SK-N-SH (cell line): Measurements from ENCODE around the gene ZNF23. TPM values are rescaled to one million over a fixed set of nuclear protein-coding genes. Genes with fewer than 3 reads are reported as not detected.

ENCODE experiments used
- CTCF ChIA-PET: fragments of 300-600, 350-600 bp; formaldehyde crosslinking; extraction: SDS; loops from one replicate; lab custom pipeline; 2021; lab: Yijun Ruan, JAX
- POLR2A ChIA-PET: fragments of 350-600 bp; sonication (Branson Sonifier 250); formaldehyde crosslinking; extraction: SDS; loops from one replicate; lab custom pipeline; 2020; ENCODE audit warnings: antibody characterized with exemption, inconsistent platforms; lab: Yijun Ruan, JAX
- DNase-seq: peaks from one replicate; pipeline ENCODE4 v3.0.0; 2012
- H2AFZ ChIP-seq: fragments of 200-600 bp; sonication (generic); 2 replicates; pipeline ENCODE4 v1.8.1; 2016; ENCODE audit warnings: antibody characterized with exemption, mild to moderate bottlenecking, low read depth
- H3F3A ChIP-seq: fragments of 200-600 bp; sonication (generic); replicated peaks from 2 replicates; pipeline ENCODE3; 2016; ENCODE audit warnings: antibody characterized with exemption, mild to moderate bottlenecking; ENCODE audit not compliant: insufficient read depth
- H3K27ac ChIP-seq, 2 experiments: fragments of 200-500 bp in 1 of 2; fragments of 200-600 bp in 1 of 2; sonication (Bioruptor generic) in 1 of 2; sonication (generic), shearing (Covaris generic) in 1 of 2; 2 replicates each; pipeline versions ENCODE4 v1.5.1 to v1.6.1; 2014 to 2016; ENCODE audit warnings: low read depth in 2 of 2, inconsistent platforms in 1 of 2, low read length in 1 of 2, mild to moderate bottlenecking in 1 of 2, mixed read lengths in 1 of 2
- H3K27me3 ChIP-seq: fragments of 200-600 bp; sonication (generic), shearing (Covaris generic); 2 replicates; pipeline ENCODE4 v1.6.1; 2016; ENCODE audit warnings: mixed run types; ENCODE audit not compliant: insufficient read depth
- H3K36me3 ChIP-seq, 2 experiments: fragments of 200-500 bp in 1 of 2; fragments of 200-600 bp in 1 of 2; sonication (Bioruptor generic) in 1 of 2; sonication (generic) in 1 of 2; replicated peaks in 1 of 2; 2 replicates each; pipeline versions ENCODE3 to v1.5.1; 2014 to 2016; ENCODE audit warnings: low read length in 1 of 2, mild to moderate bottlenecking in 1 of 2; ENCODE audit not compliant: insufficient read depth in 2 of 2, control insufficient read depth in 1 of 2
- H3K4me1 ChIP-seq, 2 experiments: fragments of 200-500 bp in 1 of 2; fragments of 200-600 bp in 1 of 2; sonication (Bioruptor generic) in 1 of 2; sonication (generic), shearing (Covaris generic) in 1 of 2; 2 replicates each; pipeline versions ENCODE4 v1.5.1 to v1.6.1; 2014 to 2016; ENCODE audit warnings: low read depth in 1 of 2, low read length in 1 of 2, mixed run types in 1 of 2; ENCODE audit not compliant: insufficient read depth in 2 of 2, control insufficient read depth in 1 of 2
- H3K4me2 ChIP-seq: fragments of 200-600 bp; sonication (generic), shearing (Covaris generic); 2 replicates; pipeline ENCODE4 v1.6.1; 2017; ENCODE audit warnings: mixed run types
- H3K4me3 ChIP-seq, 2 experiments: fragments of 200-500 bp in 1 of 2; fragments of 200-600 bp in 1 of 2; sonication (Bioruptor generic) in 1 of 2; sonication (generic), shearing (Covaris generic) in 1 of 2; 2 replicates each; pipeline versions ENCODE4 v1.5.1 to v1.8.1; 2014 to 2016; ENCODE audit warnings: low read depth in 2 of 2, inconsistent platforms in 1 of 2, low read length in 1 of 2, mild to moderate bottlenecking in 1 of 2, mixed read lengths in 1 of 2, moderate library complexity in 1 of 2
- H3K79me2 ChIP-seq: fragments of 200-600 bp; sonication (generic); 2 replicates; pipeline ENCODE4 v1.8.1; 2017; ENCODE audit warnings: mild to moderate bottlenecking; ENCODE audit not compliant: insufficient read depth
- H3K9ac ChIP-seq: fragments of 200-600 bp; sonication (generic); 2 replicates; pipeline ENCODE4 v1.6.1; 2017; ENCODE audit warnings: mixed run types
- H3K9me2 ChIP-seq: fragments of 200-600 bp; sonication (generic); 2 replicates; pipeline ENCODE4 v1.6.1; 2017; ENCODE audit warnings: mixed run types
- H3K9me3 ChIP-seq: fragments of 200-600 bp; sonication (generic); 2 replicates; pipeline ENCODE4 v1.6.1; 2017; ENCODE audit warnings: mixed run types, mild to moderate bottlenecking, moderate library complexity
- H4K20me1 ChIP-seq: fragments of 200-600 bp; sonication (generic); 2 replicates; pipeline ENCODE4 v1.6.1; 2017; ENCODE audit warnings: mild to moderate bottlenecking, mixed run types; ENCODE audit not compliant: insufficient read depth
- CHD2 ChIP-seq: fragments of 150-350 bp; IDR thresholded peaks from 2 replicates; pipeline ENCODE4 v1.6.1; 2018; ENCODE audit warnings: low read length; ENCODE audit not compliant: partially characterized antibody
- ELF1 ChIP-seq: IDR thresholded peaks from 2 replicates; pipeline ENCODE4 v1.4.0; 2012
- GABPA ChIP-seq: IDR thresholded peaks from 2 replicates; pipeline ENCODE4 v1.4.0; 2012; ENCODE audit warnings: low read depth, mild to moderate bottlenecking
- JUND ChIP-seq: IDR thresholded peaks from 2 replicates; pipeline ENCODE4 v1.4.0; 2012
- MXI1 ChIP-seq: IDR thresholded peaks from 2 replicates; pipeline ENCODE4 v1.6.1; 2012; ENCODE audit warnings: mild to moderate bottlenecking, low read depth, low read length, improper control_type of control experiment
- NFIC ChIP-seq: IDR thresholded peaks from 2 replicates; pipeline ENCODE4 v1.4.0; 2012; ENCODE audit warnings: borderline replicate concordance
- NRF1 ChIP-seq: IDR thresholded peaks from 2 replicates; pipeline ENCODE4 v1.6.1; 2012; ENCODE audit warnings: low read depth, mild to moderate bottlenecking, low read length
- RCOR1 ChIP-seq: fragments of 150-350 bp; IDR thresholded peaks from 2 replicates; pipeline ENCODE4 v1.6.1; 2017; ENCODE audit warnings: antibody characterized with exemption, low read length
- RXRA ChIP-seq: IDR thresholded peaks from 2 replicates; pipeline ENCODE4 v1.4.0; 2012; ENCODE audit warnings: low read depth, mild to moderate bottlenecking, borderline replicate concordance
- SIN3A ChIP-seq: IDR thresholded peaks from 2 replicates; pipeline ENCODE4 v1.6.1; 2012; ENCODE audit warnings: low read depth, mild to moderate bottlenecking, low read length, moderate library complexity, borderline replicate concordance
- SMC3 ChIP-seq: IDR thresholded peaks from 2 replicates; pipeline ENCODE4 v1.6.1; 2012; ENCODE audit warnings: low read depth, low read length, improper control_type of control experiment
- ZBTB33 ChIP-seq: IDR thresholded peaks from 2 replicates; pipeline ENCODE4 v1.4.0; 2012; ENCODE audit warnings: low read depth, borderline replicate concordance
- WGBS: methylation state at CpG from one replicate; pipeline ENCODE4 v1.1.6; 2017; ENCODE audit warnings: low lambda C conversion rate; 5-methylcytosine and 5-hydroxymethylcytosine counted together
- polyA plus RNA-seq, 3 experiments: library from polyadenylated mRNA; depleted of rRNA; stranded (reverse); fragments of >200 nt; gene quantifications; 2 replicates each; pipeline ENCODE4 v1.2.3, GENCODE V29; 2012
- TF ChIP-seq, protein P1 (sequence below): IDR thresholded peaks from 2 replicates; pipeline ENCODE4 v1.4.0; 2012; ENCODE audit warnings: low read depth, borderline replicate concordance

Gene ZNF23
- polyA plus RNA-seq, 1 of the 3 experiments (the other 2 are of a cell fraction), result 7.3 TPM

DNA sequence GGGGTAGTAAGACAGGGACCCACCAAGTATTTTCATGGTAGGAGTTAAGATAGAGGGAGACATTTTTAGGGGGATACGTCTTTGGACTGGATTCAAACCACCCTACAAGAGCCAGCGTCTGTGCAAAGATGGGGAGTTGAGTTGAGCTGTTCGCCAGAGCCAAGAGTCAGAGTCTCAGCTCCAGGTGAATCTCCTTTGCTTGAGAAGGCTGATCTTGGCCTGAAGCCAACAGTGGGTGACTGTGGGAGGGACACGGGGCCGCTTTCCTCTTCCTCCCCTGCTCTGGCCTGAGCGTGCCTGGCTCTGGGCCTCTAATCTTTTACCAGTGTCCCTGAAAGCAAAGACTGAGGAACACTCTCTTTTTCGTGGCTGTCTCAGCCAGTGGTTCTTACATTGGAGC lies 25.6 kb downstream of the ZNF23 start:
- no peaks in the 10 kb centered on the region for H3K9me2 ChIP-seq
- CTCF ChIA-PET, result interaction anchor here (4.7 kb wide), 1 partner anchor 24 kb away, joined by 22 read pairs; no protein-coding TSS in a partner anchor

GRCh38 chr16:71432906-71433305 lies 29.1 kb downstream of the ZNF23 start:
- H3K4me1 ChIP-seq, result no peaks in the 10 kb centered on the region
- no peaks in the 10 kb centered on the region for H3K36me3 ChIP-seq
- H3K4me2 ChIP-seq, result no peak overlapping the region
- 0% methylated on average over 4 of the region's 6 CpGs for WGBS
- no peaks in the 10 kb centered on the region; the same call in 1 of the 2 replicates for H3K27me3 ChIP-seq
- no peak for DNase-seq
- H2AFZ ChIP-seq, result no peak overlapping the region
- no peak for TF ChIP-seq MXI1
- TF ChIP-seq GABPA, result no peak
- no peak for TF ChIP-seq SIN3A
- no peak for TF ChIP-seq ZBTB33
- TF ChIP-seq SMC3, result no peak
- TF ChIP-seq, protein P1, sequence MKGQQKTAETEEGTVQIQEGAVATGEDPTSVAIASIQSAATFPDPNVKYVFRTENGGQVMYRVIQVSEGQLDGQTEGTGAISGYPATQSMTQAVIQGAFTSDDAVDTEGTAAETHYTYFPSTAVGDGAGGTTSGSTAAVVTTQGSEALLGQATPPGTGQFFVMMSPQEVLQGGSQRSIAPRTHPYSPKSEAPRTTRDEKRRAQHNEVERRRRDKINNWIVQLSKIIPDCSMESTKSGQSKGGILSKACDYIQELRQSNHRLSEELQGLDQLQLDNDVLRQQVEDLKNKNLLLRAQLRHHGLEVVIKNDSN, result no peak
- no peak overlapping the region for H3K4me3 ChIP-seq
- H3K9me3 ChIP-seq, result no peaks in the 10 kb centered on the region; the same call in 1 of the 2 replicates
- POLR2A ChIA-PET, result no interaction called here
- CTCF ChIA-PET, result interaction anchor here (1.1 to 4.4 kb wide), 3 partner anchors 21 to 178 kb away, joined by 3 to 25 read pairs (median 7); no protein-coding TSS in a partner anchor
- no peaks in the 10 kb centered on the region for H3F3A ChIP-seq
- no peaks in the 10 kb centered on the region for H3K79me2 ChIP-seq
- H4K20me1 ChIP-seq, result no peaks in the 10 kb centered on the region
- H3K9ac ChIP-seq, result no peak overlapping the region
- H3K27ac ChIP-seq, result no peak overlapping the region
- H3K9me2 ChIP-seq, result no peaks in the 10 kb centered on the region

More for the DNA sequence above, 25.6 kb downstream of the ZNF23 start:
- Histone ChIP-seq H3K4me1 (no peaks in the 10 kb centered on the region), H3K27me3 (peaks cover 8% of the 10 kb centered on the region; the same call in 1 of the 2 replicates), H3K36me3 (no peaks in the 10 kb centered on the region), H4K20me1 (no peaks in the 10 kb centered on the region), H3K27ac (no peak overlapping the region), H2AFZ (no peak overlapping the region), H3K4me2 (no peak overlapping the region), H3K9me3 (no peaks in the 10 kb centered on the region), H3F3A (no peaks in the 10 kb centered on the region), H3K9ac (no peak overlapping the region), H3K4me3 (no peak overlapping the region), H3K79me2 (no peaks in the 10 kb centered on the region)
- POLR2A ChIA-PET, result no interaction called here
- TF ChIP-seq NRF1 (no peak), CHD2 (no peak), ZBTB33 (no peak), JUND (no peak), RXRA (no peak), RCOR1 (no peak), NFIC (no peak), ELF1 (no peak)
- no peak for DNase-seq
- WGBS, result 20% methylated on average over 6 of the region's 7 CpGs
